GM23338 (cell line): ENCODE measurements around the gene SLC3A2. TPM values are rescaled to one million over a fixed set of nuclear protein-coding genes. Genes with fewer than 3 reads are reported as not detected.

Experiments
- ATAC-seq: fragments of 200-7000 bp; cut with Tn5 transposase; 3 replicates; pipeline ENCODE4 v1.9.1; 2020
- DNase-seq: peaks from one replicate; pipeline ENCODE4 v3.0.0-alpha.2; 2015; ENCODE audit warnings: low spot score
- H2AFZ ChIP-seq: fragments of 200-600 bp; sonication (generic); 2 replicates; pipeline ENCODE4 v1.8.0; 2016; ENCODE audit warnings: antibody characterized with exemption, mild to moderate bottlenecking, moderate library complexity
- H3F3A ChIP-seq: fragments of 200-600 bp; sonication (generic); replicated peaks from 2 replicates; pipeline ENCODE4 v1.8.0; 2017; ENCODE audit warnings: antibody characterized with exemption, mixed run types, low read depth
- H3K27ac ChIP-seq: fragments of 200-600 bp; sonication (generic); 2 replicates; pipeline ENCODE4 v1.6.1; 2016; ENCODE audit warnings: low read depth
- H3K27me3 ChIP-seq: fragments of 200-600 bp; sonication (generic); 2 replicates; pipeline ENCODE4 v1.8.0; 2016; ENCODE audit warnings: mild to moderate bottlenecking, mixed run types, moderate library complexity; ENCODE audit not compliant: insufficient read depth
- H3K36me3 ChIP-seq: fragments of 200-600 bp; sonication (generic); 2 replicates; pipeline ENCODE4 v1.8.0; 2016; ENCODE audit warnings: mild to moderate bottlenecking; ENCODE audit not compliant: insufficient read depth
- H3K4me1 ChIP-seq: fragments of 200-600 bp; sonication (generic); 2 replicates; pipeline ENCODE4 v1.8.0; 2016; ENCODE audit warnings: mild to moderate bottlenecking, moderate library complexity; ENCODE audit not compliant: insufficient read depth
- H3K4me2 ChIP-seq: fragments of 200-600 bp; sonication (generic); 2 replicates; pipeline ENCODE4 v1.7.1; 2017; ENCODE audit warnings: mixed run types
- H3K4me3 ChIP-seq: fragments of 200-600 bp; sonication (generic); 2 replicates; pipeline ENCODE4 v1.6.1; 2016; ENCODE audit warnings: mixed run types
- H3K79me2 ChIP-seq: fragments of 200-600 bp; sonication (generic); replicated peaks from 2 replicates; pipeline ENCODE4 v1.8.0; 2017; ENCODE audit warnings: mild to moderate bottlenecking; ENCODE audit not compliant: insufficient read depth
- H3K9me2 ChIP-seq: fragments of 200-600 bp; sonication (generic); 2 replicates; pipeline ENCODE4 v1.8.0; 2017; ENCODE audit not compliant: insufficient read depth
- H4K20me1 ChIP-seq: fragments of 200-600 bp; sonication (generic); replicated peaks from 2 replicates; pipeline ENCODE4 v1.8.0; 2017; ENCODE audit warnings: mild to moderate bottlenecking; ENCODE audit not compliant: insufficient read depth
- H3K27ac Mint-ChIP-seq: 2 replicates; pipeline ENCODE4 v1.8.0; 2020; ENCODE audit warnings: inconsistent platforms, mild to moderate bottlenecking, moderate library complexity, mixed read lengths
- H3K27me3 Mint-ChIP-seq: 3 replicates; pipeline ENCODE4 v1.8.0; 2022; ENCODE audit warnings: low read depth, mild to moderate bottlenecking, moderate library complexity, mixed read lengths, inconsistent platforms; ENCODE audit not compliant: insufficient read depth, poor library complexity
- H3K36me3 Mint-ChIP-seq: 3 replicates; pipeline ENCODE4 v1.8.0; 2021; ENCODE audit warnings: low read depth, mild to moderate bottlenecking, inconsistent platforms, moderate library complexity, mixed read lengths
- H3K4me1 Mint-ChIP-seq: 3 replicates; pipeline ENCODE4 v1.8.0; 2020; ENCODE audit warnings: mild to moderate bottlenecking, inconsistent platforms, mixed read lengths
- H3K4me3 Mint-ChIP-seq: 3 replicates; pipeline ENCODE4 v1.8.0; 2021; ENCODE audit warnings: moderate library complexity, mild to moderate bottlenecking, inconsistent platforms, mixed read lengths
- H3K9me3 Mint-ChIP-seq: 3 replicates; pipeline ENCODE4 v1.8.0; 2020; ENCODE audit warnings: moderate library complexity, mild to moderate bottlenecking, inconsistent platforms, mixed read lengths
- CREB1 ChIP-seq: fragments of 250-450 bp; sonication (Bioruptor Pico); IDR thresholded peaks from 2 replicates; pipeline ENCODE4 v1.5.0; 2020; ENCODE audit warnings: low read depth, mild to moderate bottlenecking, moderate library complexity
- EZH2phosphoT487 ChIP-seq: fragments of 200-600 bp; sonication (generic); IDR thresholded peaks from one replicate; pipeline ENCODE4 v1.8.1; 2018; ENCODE audit warnings: antibody characterized with exemption; ENCODE audit not compliant: unreplicated experiment
- JUNB ChIP-seq: IDR thresholded peaks from one replicate; pipeline ENCODE4 v1.6.1; 2016; ENCODE audit warnings: antibody characterized with exemption; ENCODE audit not compliant: unreplicated experiment
- POLR2AphosphoS5 ChIP-seq: IDR thresholded peaks from 2 replicates; pipeline ENCODE4 v1.6.1; 2016; ENCODE audit warnings: antibody characterized with exemption, low read depth
- ZNF114 ChIP-seq: fragments of 250-450 bp; sonication (Bioruptor Pico); IDR thresholded peaks from 2 replicates; pipeline ENCODE4 v1.5.0; 2020; ENCODE audit warnings: mild to moderate bottlenecking, moderate library complexity
- ZNF331 ChIP-seq: fragments of 250-450 bp; sonication (Bioruptor Pico); IDR thresholded peaks from 2 replicates; pipeline ENCODE4 v1.5.0; 2020; ENCODE audit warnings: low read depth, mild to moderate bottlenecking, moderate library complexity
- polyA plus RNA-seq: library from polyadenylated mRNA; unstranded; fragments of >200 nt; fragmentation: Nextera tagmentation; extraction: Ambion mirVana; gene quantifications from 2 replicates; pipeline ENCODE4 v1.2.1, GENCODE V29; 2016
- total RNA-seq: library from RNA; depleted of rRNA; stranded (reverse); fragments of >200 nt; shearing (Covaris generic); gene quantifications from 2 replicates; pipeline ENCODE4 v1.2.3, GENCODE V29; 2014
- TF ChIP-seq, protein P1 (sequence below): IDR thresholded peaks from 2 replicates; pipeline ENCODE4 v1.6.1; 2016; ENCODE audit warnings: antibody characterized with exemption
- TF ChIP-seq, protein P2 (sequence below): IDR thresholded peaks from one replicate; pipeline ENCODE4 v1.6.1; 2018; ENCODE audit warnings: antibody characterized with exemption; ENCODE audit not compliant: unreplicated experiment
- TF ChIP-seq, protein P3 (sequence below), 2 experiments: fragments of 200-600 bp in 1 of 2; sonication (generic) in 1 of 2; conservative IDR thresholded peaks; 2 replicates each; pipeline versions ENCODE4 v1.5.1 to v1.6.1; 2016 to 2017; ENCODE audit warnings: antibody characterized with exemption in 2 of 2, low read depth in 2 of 2, mild to moderate bottlenecking in 2 of 2, moderate library complexity in 1 of 2

The SLC3A2 gene
- total and polyA plus RNA-seq, 2 experiments from 2014 or later, result 240 to 425 TPM

DNA sequence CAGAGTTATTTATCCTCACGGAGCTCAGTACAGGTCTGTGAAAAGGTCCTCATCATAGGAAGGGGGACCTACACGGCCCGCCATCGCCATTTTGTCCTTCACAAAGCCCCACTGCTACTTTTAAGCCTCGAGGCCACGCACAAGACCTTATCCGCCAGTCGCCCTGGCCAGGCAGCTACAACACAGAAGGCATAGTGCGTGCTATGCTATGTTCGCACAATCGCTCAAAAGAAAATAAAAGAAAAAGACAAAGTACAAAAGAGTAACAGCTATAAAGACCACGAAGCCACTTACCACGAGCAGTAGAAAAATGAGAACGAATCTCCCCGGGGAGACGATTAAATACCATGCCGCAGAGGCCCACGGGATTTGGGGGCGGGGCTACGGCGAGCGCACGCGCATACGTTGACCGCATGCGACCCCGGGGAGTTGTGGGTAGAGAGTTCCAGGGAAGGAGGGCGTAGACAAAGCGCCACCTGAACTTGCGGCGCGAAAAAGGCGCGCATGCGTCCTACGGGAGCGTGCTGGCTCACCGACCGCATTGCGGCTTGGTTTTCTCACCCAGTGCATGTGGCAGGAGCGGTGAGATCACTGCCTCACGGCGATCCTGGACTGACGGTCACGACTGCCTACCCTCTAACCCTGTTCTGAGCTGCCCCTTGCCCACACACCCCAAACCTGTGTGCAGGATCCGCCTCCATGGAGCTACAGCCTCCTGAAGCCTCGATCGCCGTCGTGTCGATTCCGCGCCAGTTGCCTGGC lies 24.9 kb upstream of the SLC3A2 start:
- peak overlapping the region; percentile 100 for H3K27ac Mint-ChIP-seq
- H3K27me3 Mint-ChIP-seq, result peaks cover 67% of the 10 kb centered on the region
- H3K4me1 Mint-ChIP-seq, result peaks cover 50% of the 10 kb centered on the region
- H3K27me3 ChIP-seq, result no peaks in the 10 kb centered on the region
- peaks cover 66% of the 10 kb centered on the region for H3F3A ChIP-seq
- H3K36me3 ChIP-seq, result peaks cover 43% of the 10 kb centered on the region
- H3K9me2 ChIP-seq, result no peaks in the 10 kb centered on the region
- DNase-seq, result peak; percentile 99
- peak overlapping the region; percentile 100 for H3K4me2 ChIP-seq
- peaks cover 96% of the 10 kb centered on the region for H3K36me3 Mint-ChIP-seq
- TF ChIP-seq POLR2AphosphoS5 (peak; percentile 100), CREB1 (CRISPR knock-in tag) (peak; percentile 79), ZNF114 (no peak)
- TF ChIP-seq, protein P1, sequence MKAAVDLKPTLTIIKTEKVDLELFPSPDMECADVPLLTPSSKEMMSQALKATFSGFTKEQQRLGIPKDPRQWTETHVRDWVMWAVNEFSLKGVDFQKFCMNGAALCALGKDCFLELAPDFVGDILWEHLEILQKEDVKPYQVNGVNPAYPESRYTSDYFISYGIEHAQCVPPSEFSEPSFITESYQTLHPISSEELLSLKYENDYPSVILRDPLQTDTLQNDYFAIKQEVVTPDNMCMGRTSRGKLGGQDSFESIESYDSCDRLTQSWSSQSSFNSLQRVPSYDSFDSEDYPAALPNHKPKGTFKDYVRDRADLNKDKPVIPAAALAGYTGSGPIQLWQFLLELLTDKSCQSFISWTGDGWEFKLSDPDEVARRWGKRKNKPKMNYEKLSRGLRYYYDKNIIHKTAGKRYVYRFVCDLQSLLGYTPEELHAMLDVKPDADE, result peak; percentile 32
- peaks cover 39% of the 10 kb centered on the region for H4K20me1 ChIP-seq
- no peak overlapping the region for H2AFZ ChIP-seq
- ATAC-seq, result peak; percentile 73
- H3K9me3 Mint-ChIP-seq, result peaks cover 19% of the 10 kb centered on the region
- H3K4me3 Mint-ChIP-seq, result peak overlapping the region; percentile 98
- H3K79me2 ChIP-seq, result peaks cover 82% of the 10 kb centered on the region
- peaks cover 56% of the 10 kb centered on the region for H3K4me1 ChIP-seq
- H3K4me3 ChIP-seq, result peak overlapping the region; percentile 100
- peak overlapping the region; percentile 97 for H3K27ac ChIP-seq

DNA sequence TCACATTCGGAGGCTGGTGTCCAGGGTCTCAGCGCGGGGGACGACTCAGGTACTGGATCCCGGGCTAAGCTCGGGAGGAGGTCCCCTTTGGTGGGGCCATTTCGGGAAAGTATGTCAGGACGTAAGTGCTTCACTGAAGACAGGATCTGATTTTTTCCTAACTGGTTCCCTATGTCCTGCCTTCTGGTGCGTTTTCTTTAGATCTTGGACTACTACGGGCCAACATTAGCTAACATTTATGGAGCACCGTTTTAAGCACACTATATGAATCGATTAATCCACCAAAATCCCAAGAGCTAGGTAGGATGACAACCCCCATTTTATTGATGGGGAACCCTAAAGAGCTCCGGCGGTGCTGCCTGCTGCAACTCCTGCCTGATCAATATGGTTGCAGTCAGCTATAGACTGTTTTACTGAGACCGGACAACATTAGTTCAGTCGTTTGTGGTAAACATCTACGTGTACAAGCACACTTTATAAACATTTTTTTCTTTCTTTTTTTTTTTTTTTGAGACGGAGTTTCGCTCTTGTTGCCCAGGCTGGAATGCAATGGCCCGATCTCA lies 24.3 kb upstream of the SLC3A2 start:
- Histone ChIP-seq H2AFZ (no peak overlapping the region), H3K4me3 (peak overlapping the region; percentile 100), H3K27ac (peak overlapping the region; percentile 94), H3K4me2 (peak overlapping the region; percentile 88), H3K9me2 (no peaks in the 10 kb centered on the region), H3K79me2 (peaks cover 88% of the 10 kb centered on the region), H4K20me1 (peaks cover 39% of the 10 kb centered on the region), H3K27me3 (no peaks in the 10 kb centered on the region), H3K36me3 (peaks cover 43% of the 10 kb centered on the region), H3F3A (peaks cover 67% of the 10 kb centered on the region), H3K4me1 (peaks cover 63% of the 10 kb centered on the region)
- ATAC-seq (no peak; the same call in 2 of the 3 replicates), DNase-seq (no peak)
- peaks cover 57% of the 10 kb centered on the region for H3K4me1 Mint-ChIP-seq
- peak overlapping the region; percentile 98 for H3K4me3 Mint-ChIP-seq
- H3K9me3 Mint-ChIP-seq, result peaks cover 19% of the 10 kb centered on the region
- H3K27ac Mint-ChIP-seq, result peak overlapping the region; percentile 100
- peaks cover 60% of the 10 kb centered on the region for H3K27me3 Mint-ChIP-seq
- peaks cover 95% of the 10 kb centered on the region for H3K36me3 Mint-ChIP-seq
- TF ChIP-seq ZNF331 (CRISPR knock-in tag) (no peak), JUNB (no peak), EZH2phosphoT487 (no peak), POLR2AphosphoS5 (no peak), ZNF114 (no peak)
- TF ChIP-seq, protein P2, sequence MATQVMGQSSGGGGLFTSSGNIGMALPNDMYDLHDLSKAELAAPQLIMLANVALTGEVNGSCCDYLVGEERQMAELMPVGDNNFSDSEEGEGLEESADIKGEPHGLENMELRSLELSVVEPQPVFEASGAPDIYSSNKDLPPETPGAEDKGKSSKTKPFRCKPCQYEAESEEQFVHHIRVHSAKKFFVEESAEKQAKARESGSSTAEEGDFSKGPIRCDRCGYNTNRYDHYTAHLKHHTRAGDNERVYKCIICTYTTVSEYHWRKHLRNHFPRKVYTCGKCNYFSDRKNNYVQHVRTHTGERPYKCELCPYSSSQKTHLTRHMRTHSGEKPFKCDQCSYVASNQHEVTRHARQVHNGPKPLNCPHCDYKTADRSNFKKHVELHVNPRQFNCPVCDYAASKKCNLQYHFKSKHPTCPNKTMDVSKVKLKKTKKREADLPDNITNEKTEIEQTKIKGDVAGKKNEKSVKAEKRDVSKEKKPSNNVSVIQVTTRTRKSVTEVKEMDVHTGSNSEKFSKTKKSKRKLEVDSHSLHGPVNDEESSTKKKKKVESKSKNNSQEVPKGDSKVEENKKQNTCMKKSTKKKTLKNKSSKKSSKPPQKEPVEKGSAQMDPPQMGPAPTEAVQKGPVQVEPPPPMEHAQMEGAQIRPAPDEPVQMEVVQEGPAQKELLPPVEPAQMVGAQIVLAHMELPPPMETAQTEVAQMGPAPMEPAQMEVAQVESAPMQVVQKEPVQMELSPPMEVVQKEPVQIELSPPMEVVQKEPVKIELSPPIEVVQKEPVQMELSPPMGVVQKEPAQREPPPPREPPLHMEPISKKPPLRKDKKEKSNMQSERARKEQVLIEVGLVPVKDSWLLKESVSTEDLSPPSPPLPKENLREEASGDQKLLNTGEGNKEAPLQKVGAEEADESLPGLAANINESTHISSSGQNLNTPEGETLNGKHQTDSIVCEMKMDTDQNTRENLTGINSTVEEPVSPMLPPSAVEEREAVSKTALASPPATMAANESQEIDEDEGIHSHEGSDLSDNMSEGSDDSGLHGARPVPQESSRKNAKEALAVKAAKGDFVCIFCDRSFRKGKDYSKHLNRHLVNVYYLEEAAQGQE, result no peak
- TF ChIP-seq, protein P1, result no peak
- TF ChIP-seq, protein P3, sequence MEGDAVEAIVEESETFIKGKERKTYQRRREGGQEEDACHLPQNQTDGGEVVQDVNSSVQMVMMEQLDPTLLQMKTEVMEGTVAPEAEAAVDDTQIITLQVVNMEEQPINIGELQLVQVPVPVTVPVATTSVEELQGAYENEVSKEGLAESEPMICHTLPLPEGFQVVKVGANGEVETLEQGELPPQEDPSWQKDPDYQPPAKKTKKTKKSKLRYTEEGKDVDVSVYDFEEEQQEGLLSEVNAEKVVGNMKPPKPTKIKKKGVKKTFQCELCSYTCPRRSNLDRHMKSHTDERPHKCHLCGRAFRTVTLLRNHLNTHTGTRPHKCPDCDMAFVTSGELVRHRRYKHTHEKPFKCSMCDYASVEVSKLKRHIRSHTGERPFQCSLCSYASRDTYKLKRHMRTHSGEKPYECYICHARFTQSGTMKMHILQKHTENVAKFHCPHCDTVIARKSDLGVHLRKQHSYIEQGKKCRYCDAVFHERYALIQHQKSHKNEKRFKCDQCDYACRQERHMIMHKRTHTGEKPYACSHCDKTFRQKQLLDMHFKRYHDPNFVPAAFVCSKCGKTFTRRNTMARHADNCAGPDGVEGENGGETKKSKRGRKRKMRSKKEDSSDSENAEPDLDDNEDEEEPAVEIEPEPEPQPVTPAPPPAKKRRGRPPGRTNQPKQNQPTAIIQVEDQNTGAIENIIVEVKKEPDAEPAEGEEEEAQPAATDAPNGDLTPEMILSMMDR (conservative IDR thresholded peaks at IDR 0.05; ENCODE audit: low read depth in 2 of 2), result no peak
